GM19438 (cell line): Measurements from ENCODE around the gene RUSF1.
"Not testable (repeated sequence)": the region's sequence is repeated elsewhere in the genome, so short reads cannot be mapped to it uniquely, and the experiment has no call there.

Experiments used
- ATAC-seq: cut with Tn5 transposase; IDR thresholded peaks from one replicate; pipeline ENCODE4 v1.9.1; 2021; ENCODE audit warnings: low read depth; ENCODE audit not compliant: unreplicated experiment

The RUSF1 gene

GRCh38 chr16:31458073-31458843, 49.9 kb downstream of the RUSF1 start:
- ATAC-seq = peak; percentile 24

DNA sequence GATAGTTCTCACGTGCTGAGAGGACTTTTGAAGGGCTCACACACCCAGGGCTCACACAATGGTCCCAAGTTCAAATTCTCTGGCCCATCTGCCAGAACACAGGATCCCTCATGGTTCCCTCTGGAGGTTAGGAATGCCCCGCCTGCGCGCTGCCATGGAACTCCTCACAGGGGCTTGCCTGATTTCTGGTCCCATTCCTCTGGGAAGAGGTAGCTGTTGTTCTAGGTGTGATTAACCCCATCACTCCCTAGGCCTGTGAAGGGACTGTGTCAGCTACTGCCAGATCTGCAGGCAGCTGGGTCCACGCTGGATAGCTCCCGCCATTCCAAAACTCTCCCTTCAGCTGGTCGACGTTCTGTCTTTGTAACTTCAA, 51.2 kb downstream of the RUSF1 start:
- no peak for ATAC-seq

- no peak for ATAC-seq
Observed at GRCh38 chr16:31455601-31456314, 52.4 kb downstream of the RUSF1 start.

DNA sequence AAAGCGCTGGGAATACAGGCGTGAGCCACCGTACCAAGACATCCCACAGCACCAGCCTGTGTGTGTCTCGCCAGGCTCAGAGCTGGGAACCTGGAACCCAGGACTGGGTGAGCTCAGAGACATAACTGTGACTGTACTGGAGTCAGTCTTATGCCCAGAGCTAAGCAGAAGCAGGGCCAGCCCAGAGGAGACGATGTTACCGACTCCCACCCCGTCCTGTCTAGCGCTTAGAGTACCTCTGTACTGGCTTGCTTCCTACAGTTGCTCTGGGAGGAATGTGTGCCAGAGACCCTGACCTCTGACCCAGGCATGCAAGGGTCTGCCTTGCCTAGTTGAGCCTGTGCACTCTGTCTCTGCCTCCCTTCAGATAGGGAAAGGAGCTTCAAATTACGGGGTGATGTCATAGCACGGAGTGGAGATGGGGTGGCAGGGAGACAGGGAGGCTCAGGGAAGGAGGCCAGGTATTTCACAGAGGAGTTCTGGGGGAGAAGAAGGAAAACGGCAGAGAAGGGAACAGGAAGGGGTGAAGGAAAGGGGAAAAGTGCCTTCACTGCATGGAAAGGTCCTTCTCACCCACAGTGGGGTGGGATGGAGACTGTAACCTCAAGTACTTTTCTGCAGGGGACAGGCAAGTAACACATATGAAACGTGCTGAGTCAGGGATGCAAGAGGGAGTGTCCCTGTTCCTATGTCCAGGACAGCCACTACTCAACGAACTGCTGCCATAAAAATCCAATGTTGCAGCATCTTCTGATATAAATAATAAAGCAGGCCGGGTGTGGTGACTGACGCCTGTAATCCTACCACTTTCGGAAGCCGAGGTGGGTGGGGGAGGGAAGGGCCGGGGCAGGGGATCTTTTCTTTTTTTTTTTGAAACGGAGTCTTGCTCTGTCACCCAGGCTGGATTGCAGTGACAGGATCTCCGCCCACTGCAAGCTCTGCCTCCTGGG, 54.7 kb downstream of the RUSF1 start:
- ATAC-seq = no peak

GRCh38 chr16:31452631-31453106, 55.5 kb downstream of the RUSF1 start:
- ATAC-seq = no peak

GRCh38 chr16:31451681-31452351, 56.4 kb downstream of the RUSF1 start:
- no peak for ATAC-seq

GRCh38 chr16:31451201-31451600, 57.0 kb downstream of the RUSF1 start:
- no peak for ATAC-seq

DNA sequence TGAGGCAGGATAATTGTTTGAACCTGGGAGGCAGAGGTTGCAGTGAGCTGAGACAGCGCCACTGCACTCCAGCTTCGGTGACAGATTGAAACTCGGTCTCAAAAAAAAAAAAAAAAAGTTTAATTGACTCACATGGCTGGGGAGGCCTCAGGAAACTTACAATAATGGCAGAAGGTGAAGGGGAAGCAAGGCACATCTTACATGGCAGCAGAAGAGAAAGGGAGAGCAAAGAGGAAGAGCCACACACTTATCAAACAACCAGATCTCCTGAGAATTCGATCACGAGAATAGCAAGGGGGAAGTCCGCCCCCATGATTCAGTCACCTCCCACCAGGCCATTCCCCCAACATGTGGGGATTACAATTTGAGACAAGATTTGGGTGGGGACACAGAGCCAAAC, 62.3 kb downstream of the RUSF1 start:
- not testable (repeated sequence) for ATAC-seq

GRCh38 chr16:31441956-31442355, 66.2 kb downstream of the RUSF1 start:
- no peak for ATAC-seq

GRCh38 chr16:31440516-31441184, 67.5 kb downstream of the RUSF1 start:
- ATAC-seq = no peak

DNA sequence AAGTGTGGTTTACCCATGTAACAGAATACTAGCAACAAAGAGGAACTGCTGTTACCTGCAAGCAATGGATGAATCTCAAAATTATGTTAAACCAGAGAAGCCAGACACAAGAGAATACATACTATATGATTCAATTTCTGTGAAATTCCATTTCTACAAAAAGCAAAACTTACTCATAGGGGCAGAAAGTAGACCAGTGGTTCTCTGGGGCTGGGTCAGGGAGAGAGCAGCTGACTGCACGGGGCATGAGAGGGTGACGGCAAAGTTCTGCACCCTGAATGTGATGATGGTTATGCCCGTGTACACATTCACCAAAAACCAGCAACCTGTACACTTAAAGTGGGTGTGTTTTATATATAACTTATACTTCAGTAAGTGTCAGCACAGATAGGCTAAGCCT, 68.7 kb downstream of the RUSF1 start:
- ATAC-seq = no peak
